ENCODE results near the gene PDLIM5. TPM values are rescaled to one million over a fixed set of nuclear protein-coding genes. Genes with fewer than 3 reads are reported as not detected.

The PDLIM5 gene
- total RNA-seq, 1 experiment from 2014 or later: 58.0 TPM

DNA sequence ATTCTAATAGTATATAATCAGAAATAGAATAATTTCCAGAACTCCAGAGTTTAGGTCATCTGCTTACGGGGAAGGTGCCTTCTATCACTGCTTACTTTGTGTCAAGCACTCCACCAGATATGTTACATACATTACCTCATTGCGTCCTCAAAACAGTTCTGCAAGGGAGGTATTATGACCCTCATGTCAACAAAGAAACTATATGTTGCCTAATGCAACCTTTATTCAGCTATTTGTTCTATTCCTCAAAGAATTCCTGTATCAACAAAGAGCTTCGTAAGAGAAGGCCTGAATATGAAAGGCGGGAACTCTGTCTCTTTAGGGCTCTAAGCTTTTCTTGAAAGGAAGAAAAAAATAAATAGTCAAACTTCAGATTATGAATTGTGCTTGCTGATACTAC is 114.7 kb downstream of the PDLIM5 start:
- Mint-ChIP-seq H3K36me3 (ENCODE audit: insufficient read depth in 1 of 3, low read depth in 3 of 3) (no peaks in the 10 kb centered on the region), H3K27ac (no peak overlapping the region), H3K4me3 (no peak overlapping the region), H3K27me3 (ENCODE audit: low read depth) (no peaks in the 10 kb centered on the region), H3K9me3 (no peaks in the 10 kb centered on the region), H3K4me1 (peaks cover 0 to 10% of the 10 kb centered on the region in 2 experiments; a peak in 2 of 4 replicates)
- no peak for DNase-seq
- Histone ChIP-seq H2BK20ac (ENCODE audit: low read depth, low read length, poor library complexity, severe bottlenecking) (no peak overlapping the region), H3K27ac (ENCODE audit: insufficient read length, low read depth, low read length) (no peak overlapping the region), H3K27me3 (ENCODE audit: insufficient read depth, low read length) (no peaks in the 10 kb centered on the region), H4K20me1 (ENCODE audit: control insufficient read depth, insufficient read depth, insufficient read length) (no peaks in the 10 kb centered on the region), H2BK15ac (ENCODE audit: low read depth, low read length) (no peak overlapping the region), H2AK5ac (ENCODE audit: insufficient read length, low read length) (no peak overlapping the region), H3K56ac (ENCODE audit: insufficient read length, low read depth, low read length) (no peak overlapping the region), H3K23ac (ENCODE audit: insufficient read length, low read depth, low read length) (no peak overlapping the region), H3K14ac (ENCODE audit: insufficient read depth, low read length) (no peak overlapping the region), H3T11ph (ENCODE audit: low read length) (no peak overlapping the region), H3K9me3 (ENCODE audit: control insufficient read depth, low read depth, low read length) (no peaks in the 10 kb centered on the region), H2BK120ac (ENCODE audit: low read depth, low read length, poor library complexity, severe bottlenecking) (no peak overlapping the region), H2AFZ (ENCODE audit: low read length) (no peak overlapping the region), H4K5ac (ENCODE audit: insufficient read length, low read depth, low read length) (no peak overlapping the region), H4K91ac (ENCODE audit: insufficient read length, low read depth, low read length) (no peak overlapping the region), H3K18ac (ENCODE audit: insufficient read length, low read depth, low read length) (no peak overlapping the region), H4K8ac (replicated peaks; ENCODE audit: insufficient read length, low read depth, low read length) (no peak overlapping the region), H3K4ac (ENCODE audit: low read depth, low read length) (no peak overlapping the region), H3K4me1 (ENCODE audit: insufficient read depth, low read length) (no peaks in the 10 kb centered on the region), H2BK5ac (ENCODE audit: insufficient read length, low read length) (no peak overlapping the region), H3K4me2 (ENCODE audit: insufficient read depth, insufficient read length, low read length) (no peak overlapping the region), H3K79me1 (ENCODE audit: insufficient read depth, low read depth, low read length, poor library complexity, severe bottlenecking) (no peaks in the 10 kb centered on the region), H3K9ac (ENCODE audit: extremely low read depth, insufficient read length, low read length) (no peak overlapping the region), H3K23me2 (ENCODE audit: insufficient read length, low read depth, low read length, poor library complexity, severe bottlenecking) (no peaks in the 10 kb centered on the region), H3K79me2 (ENCODE audit: insufficient read depth, low read length) (no peaks in the 10 kb centered on the region), H2BK12ac (ENCODE audit: insufficient read length, low read depth, low read length) (no peak overlapping the region)
- TF ChIP-seq, protein P1, sequence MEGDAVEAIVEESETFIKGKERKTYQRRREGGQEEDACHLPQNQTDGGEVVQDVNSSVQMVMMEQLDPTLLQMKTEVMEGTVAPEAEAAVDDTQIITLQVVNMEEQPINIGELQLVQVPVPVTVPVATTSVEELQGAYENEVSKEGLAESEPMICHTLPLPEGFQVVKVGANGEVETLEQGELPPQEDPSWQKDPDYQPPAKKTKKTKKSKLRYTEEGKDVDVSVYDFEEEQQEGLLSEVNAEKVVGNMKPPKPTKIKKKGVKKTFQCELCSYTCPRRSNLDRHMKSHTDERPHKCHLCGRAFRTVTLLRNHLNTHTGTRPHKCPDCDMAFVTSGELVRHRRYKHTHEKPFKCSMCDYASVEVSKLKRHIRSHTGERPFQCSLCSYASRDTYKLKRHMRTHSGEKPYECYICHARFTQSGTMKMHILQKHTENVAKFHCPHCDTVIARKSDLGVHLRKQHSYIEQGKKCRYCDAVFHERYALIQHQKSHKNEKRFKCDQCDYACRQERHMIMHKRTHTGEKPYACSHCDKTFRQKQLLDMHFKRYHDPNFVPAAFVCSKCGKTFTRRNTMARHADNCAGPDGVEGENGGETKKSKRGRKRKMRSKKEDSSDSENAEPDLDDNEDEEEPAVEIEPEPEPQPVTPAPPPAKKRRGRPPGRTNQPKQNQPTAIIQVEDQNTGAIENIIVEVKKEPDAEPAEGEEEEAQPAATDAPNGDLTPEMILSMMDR (conservative IDR thresholded peaks at IDR 0.05): no peak
- WGBS (ENCODE audit: extremely low coverage, insufficient read length, low lambda C conversion rate): no CpG with 5 or more reads among the region's 4 CpGs

Measured in H9 (cell line).